Stromal cell of bone marrow (primary cell): ENCODE data around the gene CPA5.

Experiments used
- DNase-seq: peaks from one replicate; pipeline ENCODE4 v3.0.0-alpha.2; 2012; ENCODE audit warnings: low read depth

CPA5 gene

GRCh38 chr7:130397051-130397757, 52.6 kb downstream of the CPA5 start:
- no peak for DNase-seq

GRCh38 chr7:130397758-130398073, 53.1 kb downstream of the CPA5 start:
- no peak for DNase-seq

- DNase-seq, result no peak
Observed at GRCh38 chr7:130398526-130399090, 54.0 kb downstream of the CPA5 start.

GRCh38 chr7:130400120-130400572, 55.5 kb downstream of the CPA5 start:
- peak; percentile 55 for DNase-seq

DNA sequence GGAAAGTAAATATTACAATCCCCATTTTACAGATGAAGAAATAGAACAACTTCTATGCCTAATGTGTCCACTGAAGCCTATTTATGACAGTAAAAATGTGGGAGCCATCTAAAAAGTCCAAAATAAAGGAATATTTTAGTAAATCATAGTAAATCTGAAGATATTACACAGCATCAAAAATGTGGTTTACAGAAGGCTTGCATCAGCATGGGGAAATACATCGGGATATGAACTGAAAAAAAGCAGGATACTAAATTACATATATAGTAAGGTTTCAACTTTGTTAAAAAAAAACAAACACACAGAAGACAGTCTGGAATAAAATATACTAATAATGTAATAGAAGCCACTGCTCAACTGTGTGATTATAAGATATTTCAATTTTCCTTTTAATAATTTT, 56.5 kb downstream of the CPA5 start:
- no peak for DNase-seq

- no peak for DNase-seq
Observed at GRCh38 chr7:130401578-130401977, 57.0 kb downstream of the CPA5 start.

GRCh38 chr7:130405003-130405402, 60.4 kb downstream of the CPA5 start:
- no peak for DNase-seq

- no peak for DNase-seq
Observed at GRCh38 chr7:130409067-130409711, 64.6 kb downstream of the CPA5 start.

DNA sequence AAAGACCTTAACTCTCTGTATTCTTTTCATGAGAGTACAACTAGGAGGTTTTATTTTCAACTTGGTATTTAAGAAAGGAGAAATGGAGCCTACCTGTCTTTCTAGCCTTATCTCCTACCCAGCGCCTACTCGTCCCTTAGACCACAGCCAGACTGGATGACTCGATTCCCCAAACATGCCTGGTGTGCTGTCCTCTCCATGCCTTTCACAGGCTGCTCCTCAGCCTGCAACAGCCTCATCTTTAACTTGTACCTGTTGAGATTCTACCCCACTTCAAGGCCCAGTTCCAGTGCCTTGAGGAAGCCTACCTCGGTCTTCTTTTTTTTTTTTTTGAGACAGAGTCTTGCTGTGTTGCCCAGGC, 65.1 kb downstream of the CPA5 start:
- no peak for DNase-seq

DNA sequence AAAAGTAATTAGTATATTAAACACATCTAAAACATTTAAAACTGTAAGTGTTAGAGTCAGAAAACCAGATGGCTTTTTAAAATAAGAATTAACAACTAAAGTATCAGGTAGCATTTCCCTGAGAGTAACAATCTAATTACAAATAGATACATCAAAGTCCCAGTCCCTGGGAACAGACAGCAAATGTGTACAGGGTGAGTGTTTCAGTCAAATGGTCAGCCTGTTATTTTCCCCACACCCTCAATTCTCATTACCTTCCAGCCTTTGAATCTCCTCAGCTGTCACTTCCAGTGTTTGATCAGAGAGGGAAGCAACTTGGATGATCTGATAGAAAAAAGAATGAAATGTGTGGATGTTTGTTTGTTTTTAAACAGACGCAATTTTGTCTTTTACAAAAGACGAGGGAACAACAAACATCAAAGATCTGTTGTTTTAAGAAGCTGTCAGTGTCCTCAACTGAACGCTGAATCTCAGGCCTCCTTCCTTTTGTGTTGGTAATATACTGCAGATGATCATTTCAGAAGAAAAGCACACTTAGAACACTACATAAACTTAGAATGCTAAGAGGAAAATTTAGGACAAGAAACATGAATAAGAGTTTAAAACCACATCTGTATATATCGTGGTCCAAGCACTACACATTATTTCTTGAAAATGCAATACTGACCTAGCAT, 66.4 kb downstream of the CPA5 start:
- no peak for DNase-seq

DNA sequence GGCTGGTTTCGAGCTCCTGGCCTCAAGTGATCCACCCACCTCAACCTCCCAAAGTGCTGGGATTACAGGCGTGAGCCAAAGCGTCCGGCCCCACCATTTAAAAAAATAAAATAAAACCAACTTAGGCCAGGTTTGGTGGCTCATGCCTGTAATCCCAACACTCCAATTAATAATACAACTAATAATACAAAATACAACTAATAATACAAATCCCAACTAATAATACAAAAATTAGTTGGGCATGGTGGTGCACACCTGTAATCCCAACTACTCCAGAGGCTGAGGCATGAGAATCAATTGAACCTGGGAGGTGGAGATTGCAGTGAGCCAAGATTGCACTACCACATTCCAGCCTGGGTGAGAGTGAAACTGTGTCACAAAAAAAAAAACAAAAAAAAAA, 68.6 kb downstream of the CPA5 start:
- DNase-seq, result no peak

- no peak for DNase-seq
Observed at GRCh38 chr7:130415006-130415405, 70.4 kb downstream of the CPA5 start.

GRCh38 chr7:130417213-130417612, 72.6 kb downstream of the CPA5 start:
- no peak for DNase-seq

GRCh38 chr7:130418306-130418705, 73.7 kb downstream of the CPA5 start:
- DNase-seq, result no peak
